Raji (cell line): ENCODE measurements around the gene PGLYRP2.

Experiments used
- POLR2A ChIP-seq: IDR thresholded peaks from 2 replicates; pipeline ENCODE4 v1.6.1; 2011; ENCODE audit warnings: low read depth, low read length, control low read depth; ENCODE audit not compliant: insufficient read depth

PGLYRP2 gene

GRCh38 chr19:15449620-15450527 lies 29.4 kb downstream of the PGLYRP2 start, which contains the start of gene WIZ:
Gene WIZ, minus strand, starts transcription at chr19:15449956. Its CDS starts 1,649 bp downstream, at chr19:15448307.
- TF ChIP-seq POLR2A, result no peak

GRCh38 chr19:15448778-15449619 lies 30.3 kb downstream of the PGLYRP2 start:
- no peak for TF ChIP-seq POLR2A

GRCh38 chr19:15448044-15448777 lies 31.1 kb downstream of the PGLYRP2 start:
- TF ChIP-seq POLR2A, result no peak

- TF ChIP-seq POLR2A, result no peak
Observed at GRCh38 chr19:15447057-15447456, 32.2 kb downstream of the PGLYRP2 start.

GRCh38 chr19:15445807-15446376 lies 33.4 kb downstream of the PGLYRP2 start:
- TF ChIP-seq POLR2A, result no peak

GRCh38 chr19:15445227-15445605 lies 34.1 kb downstream of the PGLYRP2 start:
- no peak for TF ChIP-seq POLR2A

- TF ChIP-seq POLR2A, result no peak
Observed at GRCh38 chr19:15444505-15445226, 34.6 kb downstream of the PGLYRP2 start.

- no peak for TF ChIP-seq POLR2A
Observed at GRCh38 chr19:15443838-15444237, 35.5 kb downstream of the PGLYRP2 start.

- TF ChIP-seq POLR2A, result no peak
Observed at GRCh38 chr19:15443325-15443724, 36.0 kb downstream of the PGLYRP2 start.

GRCh38 chr19:15442142-15442920 lies 37.0 kb downstream of the PGLYRP2 start:
- no peak for TF ChIP-seq POLR2A

- TF ChIP-seq POLR2A, result no peak
Observed at GRCh38 chr19:15441317-15441716, 38.0 kb downstream of the PGLYRP2 start.

GRCh38 chr19:15439821-15440641 lies 39.3 kb downstream of the PGLYRP2 start:
- no peak for TF ChIP-seq POLR2A
